Measurements from ENCODE around the gene FSTL4. TPM values are rescaled to one million over a fixed set of nuclear protein-coding genes. Genes with fewer than 3 reads are reported as not detected.

The FSTL4 gene
- total and polyA plus RNA-seq, 8 donors, result 0.11 to 2.9 (median 0.22) TPM

- ATAC-seq (no peak), DNase-seq (no peak)
- no peak overlapping the region for H3K27ac ChIP-seq
- intact Hi-C loops (cut with DNase I), result no loop called here
- no peaks in the 10 kb centered on the region for H3K36me3 ChIP-seq
- no peak overlapping the region for H3K4me3 ChIP-seq
- no peaks in the 10 kb centered on the region for H3K4me1 ChIP-seq
- H3K27me3 ChIP-seq, result no peaks in the 10 kb centered on the region
- no peaks in the 10 kb centered on the region for H3K9me3 ChIP-seq
- TF ChIP-seq CTCF (IDR thresholded peaks at IDR 0.05), result no peak
These were observed 89.2 kb downstream of the FSTL4 start for GRCh38 chr5:133523013-133523658.

GRCh38 chr5:133521801-133522200 is 90.5 kb downstream of the FSTL4 start:
- no peak overlapping the region for H3K4me3 ChIP-seq
- H3K36me3 ChIP-seq, result no peaks in the 10 kb centered on the region
- no peak overlapping the region for H3K27ac ChIP-seq
- no peak for TF ChIP-seq CTCF (IDR thresholded peaks at IDR 0.05)
- no peaks in the 10 kb centered on the region for H3K9me3 ChIP-seq
- intact Hi-C loops (cut with DNase I), result no loop called here
- no peak for ATAC-seq
- no peaks in the 10 kb centered on the region for H3K4me1 ChIP-seq
- no peaks in the 10 kb centered on the region for H3K27me3 ChIP-seq
- peak in 1 of 4 donors; percentile 30 for DNase-seq

GRCh38 chr5:133520991-133521706 is 91.2 kb downstream of the FSTL4 start:
- H3K4me3 ChIP-seq, result no peak overlapping the region
- no peaks in the 10 kb centered on the region for H3K9me3 ChIP-seq
- H3K27me3 ChIP-seq, result no peaks in the 10 kb centered on the region
- H3K4me1 ChIP-seq, result no peaks in the 10 kb centered on the region
- intact Hi-C loops (cut with DNase I), result no loop called here
- DNase-seq (no peak), ATAC-seq (no peak)
- H3K36me3 ChIP-seq, result no peaks in the 10 kb centered on the region
- TF ChIP-seq CTCF (IDR thresholded peaks at IDR 0.05), result no peak
- H3K27ac ChIP-seq, result no peak overlapping the region

- no peak for DNase-seq
- intact Hi-C loops (cut with DNase I), result no loop called here
- no peaks in the 10 kb centered on the region for H3K27me3 ChIP-seq
- no peak for TF ChIP-seq CTCF (IDR thresholded peaks at IDR 0.05)
- peak; percentile 86 for ATAC-seq
- H3K9me3 ChIP-seq, result no peaks in the 10 kb centered on the region
- no peaks in the 10 kb centered on the region for H3K4me1 ChIP-seq
- H3K36me3 ChIP-seq, result no peaks in the 10 kb centered on the region
- H3K27ac ChIP-seq, result no peak overlapping the region
- no peak overlapping the region for H3K4me3 ChIP-seq
These were observed 92.3 kb downstream of the FSTL4 start for GRCh38 chr5:133520062-133520461.

- ATAC-seq, result no peak
- intact Hi-C loops (cut with DNase I), result no loop called here
- no peaks in the 10 kb centered on the region for H3K4me1 ChIP-seq
These were observed 93.2 kb downstream of the FSTL4 start for GRCh38 chr5:133519191-133519590.

More at GRCh38 chr5:133519191-133519590, 93.2 kb downstream of the FSTL4 start:
- Histone ChIP-seq H3K9me3 (no peaks in the 10 kb centered on the region), H3K27ac (no peak overlapping the region), H3K36me3 (no peaks in the 10 kb centered on the region), H3K4me3 (no peak overlapping the region), H3K27me3 (no peaks in the 10 kb centered on the region)
- TF ChIP-seq CTCF (IDR thresholded peaks at IDR 0.05), result no peak
- DNase-seq, result no peak
